Bone marrow (tissue), 2 donors: ENCODE measurements around the gene ZBTB8A.
"Not testable (repeated sequence)": the region's sequence is repeated elsewhere in the genome, so short reads cannot be mapped to it uniquely, and the experiment has no call there.

Source experiments
- DNase-seq, 2 donors: peaks; one replicate each; lab custom pipeline; 2025; lab: John Stamatoyannopoulos, UW

The ZBTB8A gene

DNA sequence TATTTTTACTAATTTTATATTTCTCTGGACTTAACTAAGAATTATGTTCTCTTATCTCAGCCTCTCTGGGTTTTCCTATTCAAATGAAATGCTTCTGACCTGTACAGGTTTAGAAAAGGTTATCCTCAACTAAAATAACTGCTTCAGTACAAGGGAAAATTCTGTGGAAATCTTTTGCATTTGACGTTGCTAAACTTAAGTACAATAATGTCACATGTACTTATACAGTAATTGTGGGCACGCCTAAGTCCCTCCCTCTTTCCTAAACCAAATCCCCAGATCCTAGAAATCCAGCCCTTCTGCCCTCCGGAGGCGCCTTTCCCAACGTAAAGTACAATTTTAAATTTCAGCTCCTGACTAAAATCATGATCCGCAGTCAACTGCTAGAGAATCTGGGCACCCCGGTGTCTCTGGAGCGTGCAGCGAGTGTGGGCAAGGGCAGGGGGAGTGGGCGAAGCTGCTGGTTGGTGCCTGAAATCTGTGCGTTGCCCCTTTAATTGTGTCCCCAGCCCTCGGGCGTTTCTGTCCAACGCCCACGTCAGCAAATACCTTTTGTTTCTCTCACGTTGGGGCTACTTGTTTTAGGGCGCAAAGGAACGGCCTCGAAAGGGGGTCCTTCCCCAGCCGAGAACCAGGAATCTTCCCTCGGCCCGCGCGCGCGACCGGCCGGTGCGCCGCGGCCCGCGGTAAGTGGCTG is at the start of gene ZBTB8A:
TSS of gene ZBTB8A (plus strand) at position 541 of the 697 bp plus-strand sequence. CDS start 53,505 bp downstream, outside the sequence.
- DNase-seq = peak in 1 of 2 donors; percentile 20

DNA sequence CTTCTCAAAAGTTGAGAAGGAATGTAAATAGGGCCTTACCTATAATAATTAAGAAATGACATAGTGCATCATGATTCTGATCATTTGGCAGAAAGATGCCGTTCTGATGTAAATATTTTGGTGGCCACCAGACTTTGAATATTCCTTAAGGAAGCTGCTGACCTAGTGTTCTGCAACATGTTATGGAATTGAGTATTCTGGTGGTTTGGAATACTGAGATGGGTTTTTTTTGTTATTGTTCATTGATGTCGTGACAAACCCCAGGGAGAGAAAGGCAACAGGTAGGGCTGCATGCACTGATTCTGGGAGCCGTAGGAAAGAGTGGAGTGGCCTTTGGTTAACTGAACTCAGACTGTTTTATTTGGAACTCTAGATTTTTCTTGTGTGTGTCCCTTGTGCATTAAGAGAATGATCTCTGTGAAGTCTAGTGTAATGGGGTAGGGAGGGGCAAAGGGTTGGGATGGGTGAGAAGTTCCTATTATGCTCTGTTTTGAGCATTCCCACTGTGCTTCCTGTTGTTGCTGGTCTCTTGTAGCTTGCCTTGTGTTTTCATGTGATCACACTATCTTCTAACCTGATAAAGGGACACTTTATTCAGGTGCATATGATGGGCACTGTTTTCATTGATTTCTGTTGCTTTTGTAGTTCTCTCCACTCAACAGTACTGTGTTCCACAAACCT is 49.3 kb upstream of the ZBTB8A start:
- no peak for DNase-seq

DNA sequence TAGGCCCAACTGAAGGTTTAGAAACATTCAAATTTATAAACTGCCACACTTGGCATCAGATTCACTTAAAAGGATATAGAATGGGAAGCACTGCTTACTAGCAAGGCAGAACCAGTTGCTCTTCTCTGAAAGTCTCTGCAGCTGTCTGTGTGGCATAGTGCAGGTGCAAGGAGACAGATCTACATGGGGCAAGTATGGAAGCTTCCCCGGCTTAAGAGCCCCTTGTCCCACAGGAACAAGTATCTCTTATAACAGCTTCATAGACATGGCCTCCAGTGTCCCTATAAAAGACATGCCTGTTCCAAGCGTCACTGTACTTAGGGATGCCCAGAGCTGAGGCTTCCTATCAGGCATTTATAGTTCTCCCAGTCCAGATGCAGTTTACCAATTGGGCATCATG is 47.8 kb upstream of the ZBTB8A start:
- DNase-seq = no peak

DNA sequence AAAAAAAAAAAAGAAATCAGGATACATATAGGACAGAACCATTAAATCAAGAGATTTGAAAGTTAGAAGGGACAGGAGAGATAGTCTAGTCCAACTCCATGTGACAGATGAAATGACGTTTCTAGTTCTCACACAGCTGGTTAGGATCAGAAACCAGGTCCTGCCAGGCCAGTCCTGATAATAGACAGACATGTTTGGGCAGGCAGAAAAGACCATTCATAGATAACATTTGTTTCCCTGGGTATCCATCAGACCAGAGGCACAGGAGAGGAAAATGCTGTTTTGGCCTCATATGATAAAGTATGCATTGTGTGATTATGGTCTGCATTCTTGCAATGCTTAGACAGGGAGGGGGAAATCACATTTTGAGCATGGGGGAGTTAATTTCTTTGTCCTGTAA is 45.0 kb upstream of the ZBTB8A start:
- DNase-seq = no peak

DNA sequence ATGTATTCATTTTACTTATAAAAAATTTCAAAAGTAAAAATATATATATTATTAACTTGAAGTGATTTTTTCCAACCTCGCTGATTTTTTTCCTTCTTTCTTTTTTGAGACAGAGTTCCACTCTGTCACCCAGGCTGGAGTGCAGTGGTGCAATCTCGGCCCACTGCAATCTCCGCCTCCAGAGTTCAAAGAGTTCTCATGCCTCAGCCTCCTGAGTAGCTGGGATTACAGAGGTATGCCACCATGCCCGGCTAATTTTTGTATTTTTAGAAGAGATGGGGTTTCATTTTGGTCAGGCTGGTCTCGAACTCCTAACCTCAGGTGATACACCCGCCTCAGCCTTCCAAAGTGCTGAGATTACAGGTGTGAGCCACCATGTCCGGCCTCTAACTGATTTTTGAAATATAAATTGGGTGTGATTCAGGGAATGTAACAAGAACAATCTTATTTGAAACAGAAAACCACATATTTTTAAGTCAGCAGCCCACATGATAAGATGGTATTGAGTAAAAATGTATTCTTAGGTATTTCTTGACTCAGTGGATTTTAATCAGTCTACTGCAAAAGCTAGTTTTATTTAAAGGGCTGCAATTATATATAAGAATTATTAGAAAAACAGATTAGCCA is 44.4 kb upstream of the ZBTB8A start:
- DNase-seq = no peak

DNA sequence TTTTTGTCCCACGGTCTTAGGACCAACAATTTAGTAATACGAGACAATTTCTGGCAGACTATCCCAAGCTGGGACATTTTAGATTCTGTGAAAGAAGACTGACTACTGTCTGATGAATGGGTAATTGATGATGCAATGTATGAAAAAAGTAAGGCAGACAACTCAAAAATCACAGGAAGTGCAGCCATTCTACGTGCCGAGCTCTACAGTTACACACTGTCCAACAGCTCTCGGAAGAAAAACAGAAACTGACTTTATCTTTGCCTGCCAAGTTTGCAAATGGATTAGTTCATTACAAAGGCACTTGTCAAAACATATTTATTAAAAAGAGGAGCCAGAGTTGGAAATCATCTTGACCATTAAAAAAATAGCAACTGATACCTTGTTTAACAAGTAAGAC is 43.1 kb upstream of the ZBTB8A start:
- no peak for DNase-seq

DNA sequence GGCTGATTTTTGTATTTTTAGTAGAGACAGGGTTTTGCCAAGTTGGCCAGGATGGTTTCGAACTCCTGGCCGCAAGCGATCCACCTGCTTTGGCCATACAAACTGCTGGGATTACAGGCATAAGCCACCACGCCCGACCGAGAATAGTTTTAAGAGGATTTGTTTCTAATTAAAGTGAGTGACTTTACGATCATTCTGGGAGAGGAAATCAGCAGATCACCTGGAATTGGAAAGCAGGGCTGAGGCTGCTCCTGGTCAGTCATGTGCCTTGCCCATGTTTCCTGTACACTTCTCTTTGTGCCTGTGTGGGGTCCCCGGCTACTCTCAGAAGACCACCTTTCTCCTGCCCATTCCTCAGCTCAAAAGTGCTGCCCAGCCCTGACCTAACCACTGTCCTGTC is 40.5 kb upstream of the ZBTB8A start:
- no peak for DNase-seq

DNA sequence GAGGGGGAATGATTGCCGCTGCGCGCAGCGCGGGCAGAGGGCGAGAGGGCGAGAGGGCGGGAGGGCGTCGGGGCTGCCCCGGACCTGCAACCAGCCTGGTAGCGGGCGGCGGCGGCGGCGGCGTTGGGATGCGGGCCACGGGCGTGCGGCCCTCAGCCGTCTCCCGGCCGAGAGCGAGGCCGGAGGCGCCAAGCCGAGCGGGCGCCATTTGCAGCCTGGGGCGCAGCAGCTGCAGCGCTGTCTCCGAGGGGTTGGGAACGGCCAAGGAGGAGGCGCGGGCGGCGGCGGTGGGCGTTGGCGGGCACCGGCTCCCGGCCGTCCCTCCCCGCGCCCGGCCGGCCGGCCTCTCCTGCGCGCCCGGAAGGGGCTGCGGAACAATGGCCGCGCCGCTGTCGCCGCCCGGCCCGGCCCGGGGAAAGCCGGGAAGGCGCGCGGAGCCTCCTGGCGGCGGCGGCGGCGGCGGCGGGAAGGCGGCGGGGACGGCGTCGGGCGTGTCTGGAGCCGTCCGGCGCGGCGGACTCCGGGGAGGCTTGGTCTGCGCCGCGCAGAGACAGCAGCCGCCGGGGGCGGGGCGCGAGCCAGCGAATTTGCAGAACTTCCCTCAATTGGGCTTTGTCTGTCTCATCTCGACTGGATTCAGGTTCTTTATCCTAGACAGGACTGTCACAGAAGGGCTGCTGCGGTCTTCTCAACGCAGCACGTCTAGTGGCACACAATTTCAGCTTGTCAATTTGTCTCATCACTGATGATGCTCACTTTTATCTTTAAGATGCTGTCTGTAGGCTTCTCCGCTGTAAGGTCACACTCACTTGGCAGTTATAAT is 38.6 kb upstream of the ZBTB8A start:
- peak; percentile 38 to 60 for DNase-seq

DNA sequence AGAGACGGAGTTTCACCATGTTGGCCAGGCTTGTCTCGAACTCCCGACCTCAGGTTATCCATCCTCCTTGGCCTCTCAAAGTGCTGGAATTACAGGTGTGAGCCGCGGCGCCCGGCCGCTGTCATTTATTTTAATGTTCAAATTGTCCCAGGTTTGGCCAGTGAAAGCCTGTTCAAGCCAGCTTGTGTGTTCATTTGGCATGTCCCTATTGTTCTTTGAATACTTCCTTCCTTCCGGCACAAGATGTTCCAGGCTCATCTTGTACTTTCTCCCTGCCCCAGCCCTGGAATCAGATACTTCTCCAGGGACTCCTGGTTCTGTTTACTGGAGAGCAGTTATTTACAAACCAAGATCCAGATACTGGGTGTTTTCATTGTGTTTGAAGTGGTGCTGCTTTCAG is 37.4 kb upstream of the ZBTB8A start:
- DNase-seq = no peak

DNA sequence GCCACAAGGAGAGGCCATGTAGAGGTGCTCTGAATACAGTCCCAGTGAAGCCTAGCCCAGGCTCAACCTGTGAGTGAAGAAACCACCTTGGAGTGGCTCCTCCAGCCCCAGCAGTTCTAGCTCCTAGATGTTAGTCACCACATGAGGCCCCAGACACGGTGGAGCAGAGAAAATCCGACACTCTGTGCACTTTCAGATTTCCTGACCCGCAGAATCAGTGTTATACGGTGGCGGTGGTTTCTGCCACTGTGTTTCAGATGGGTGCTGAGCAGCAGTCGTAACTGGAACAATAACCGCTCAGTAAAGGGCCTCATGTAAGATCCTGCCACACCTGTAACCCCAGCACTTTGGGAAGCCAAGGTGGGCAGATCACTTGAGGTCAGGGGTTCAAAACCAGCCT is 36.1 kb upstream of the ZBTB8A start:
- DNase-seq = no peak

DNA sequence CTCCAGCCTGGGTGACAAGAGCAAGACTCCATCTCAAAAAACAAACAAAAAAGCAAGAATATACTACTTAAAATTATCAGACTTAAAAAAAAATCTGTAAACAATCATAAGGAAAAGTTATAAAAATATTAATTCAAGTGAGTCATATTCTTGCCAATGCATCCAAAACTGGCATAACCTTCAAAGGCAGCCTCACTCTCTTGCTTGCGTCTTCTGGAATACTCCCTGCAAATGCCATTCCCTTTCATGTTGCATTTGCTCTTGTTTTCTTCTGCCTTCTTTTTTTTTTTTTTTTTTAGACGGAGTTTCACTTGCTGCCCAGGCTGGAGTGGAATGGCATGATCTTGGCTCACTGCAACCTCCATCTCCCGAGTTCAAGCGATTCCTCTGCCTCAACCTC is 32.2 kb upstream of the ZBTB8A start:
- no peak for DNase-seq

DNA sequence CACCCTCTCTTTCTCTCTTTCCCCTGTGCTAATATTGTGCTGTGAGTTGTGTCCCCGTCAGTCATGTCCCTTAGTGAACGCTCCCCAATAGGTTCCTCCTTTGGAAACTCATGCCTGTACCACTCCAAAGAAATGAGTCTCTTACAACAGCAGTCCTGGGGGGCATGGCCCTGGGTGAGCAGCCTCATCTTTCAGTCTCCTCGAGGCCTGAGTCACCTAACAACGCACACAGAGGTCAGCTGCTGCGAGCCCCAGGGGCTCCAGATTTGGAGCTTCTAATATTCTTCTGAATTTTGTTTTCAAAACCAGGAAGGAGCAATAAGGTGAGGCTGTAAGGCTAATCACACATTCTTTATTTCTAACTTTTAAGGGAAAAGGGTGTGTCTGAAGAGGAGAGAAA is 30.5 kb upstream of the ZBTB8A start:
- no peak for DNase-seq

DNA sequence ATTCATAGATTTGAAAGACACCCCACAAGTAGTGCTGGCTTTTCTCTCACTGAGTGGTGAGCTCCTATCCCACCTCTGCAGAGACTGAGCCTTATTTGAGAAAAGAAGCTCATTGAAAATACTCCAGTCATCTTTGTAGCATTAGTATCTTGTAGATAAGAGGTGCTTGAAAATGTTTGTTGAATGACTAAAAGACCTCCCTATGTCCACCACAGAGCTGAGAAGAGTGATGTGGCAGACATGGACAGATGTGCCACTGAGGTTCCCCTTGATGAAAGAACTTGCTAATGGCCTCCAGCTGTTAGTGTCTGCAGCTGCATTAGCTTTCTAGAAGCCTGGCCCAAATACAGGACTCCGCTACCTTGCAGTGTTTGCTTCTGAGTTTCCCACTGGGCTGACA is 29.3 kb upstream of the ZBTB8A start:
- no peak for DNase-seq

DNA sequence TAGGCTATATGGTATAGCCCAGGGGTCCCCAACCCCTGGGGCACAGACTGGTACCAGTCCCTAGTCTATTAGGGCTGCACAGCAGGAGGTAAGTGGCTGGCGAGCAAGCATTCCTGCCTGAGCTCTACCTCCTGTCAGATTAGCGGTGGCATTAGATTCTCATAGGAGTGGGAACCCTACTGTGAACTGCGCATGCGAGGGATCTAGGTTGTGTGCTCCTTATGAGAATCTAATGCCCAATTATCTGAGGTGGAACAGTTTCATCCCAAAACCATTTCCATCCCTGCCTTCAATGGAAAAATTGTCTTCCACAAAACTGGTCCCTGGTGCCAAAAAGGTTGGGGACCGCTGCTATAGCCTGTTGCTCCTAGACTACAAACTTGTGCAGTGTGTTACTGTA is 22.8 kb upstream of the ZBTB8A start:
- DNase-seq = no peak

DNA sequence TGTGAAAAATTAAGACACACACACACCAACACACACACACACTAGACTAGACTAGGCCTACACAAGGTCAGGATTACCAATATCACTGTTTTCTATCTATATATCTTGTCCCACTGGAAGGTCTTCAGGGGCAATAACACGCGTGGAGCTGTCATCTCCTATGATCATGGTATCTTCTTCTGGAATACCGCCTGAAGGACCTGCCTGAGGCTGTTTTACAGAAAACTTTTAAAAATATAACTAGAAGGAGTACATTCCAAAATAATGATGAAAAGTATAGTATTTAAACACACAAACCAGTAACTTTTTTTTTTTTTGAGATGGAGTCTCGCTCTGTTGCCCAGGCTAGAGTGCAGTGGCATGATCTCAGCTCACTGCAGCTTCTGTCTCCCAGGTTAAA is 20.3 kb upstream of the ZBTB8A start:
- DNase-seq = no peak

DNA sequence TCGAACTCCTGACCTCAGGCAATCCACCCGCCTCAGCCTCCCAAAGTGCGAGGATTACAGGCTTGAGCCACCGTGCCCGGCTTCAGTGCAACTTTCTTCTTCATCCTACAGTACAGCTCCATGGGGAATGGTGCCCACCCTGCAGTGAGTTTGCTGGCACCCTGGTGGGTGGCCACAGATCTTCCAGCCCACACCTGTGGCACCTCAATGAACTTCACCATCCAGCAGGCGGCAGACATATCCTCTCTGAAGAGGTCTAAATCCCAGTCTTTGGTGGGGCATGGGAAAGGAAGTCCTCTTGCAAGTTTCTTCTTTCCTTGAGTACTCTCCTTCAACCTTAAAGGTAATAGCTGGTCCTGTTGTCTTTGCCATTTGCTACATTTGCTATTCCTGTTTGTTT is 18.1 kb upstream of the ZBTB8A start:
- DNase-seq = no peak

DNA sequence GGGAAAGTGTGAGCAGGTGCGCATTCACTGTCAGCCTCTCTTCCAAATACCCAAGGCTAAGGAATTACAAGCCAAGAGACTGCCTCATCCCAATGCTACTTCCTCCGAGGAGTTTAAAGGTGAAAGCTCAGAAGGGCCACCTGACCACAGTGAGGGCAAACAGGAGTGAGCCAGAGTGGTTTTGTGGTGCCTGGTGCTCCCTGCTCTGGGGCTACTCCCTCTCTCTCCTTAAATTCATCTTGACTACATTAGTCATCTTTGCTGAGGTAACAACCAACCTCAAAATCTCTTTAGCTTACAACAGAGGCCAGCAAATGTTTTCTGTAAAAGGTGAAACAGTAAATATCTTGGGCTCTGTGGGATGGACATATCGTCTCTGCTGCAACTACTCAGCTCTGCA is 14.2 kb upstream of the ZBTB8A start:
- DNase-seq = no peak

DNA sequence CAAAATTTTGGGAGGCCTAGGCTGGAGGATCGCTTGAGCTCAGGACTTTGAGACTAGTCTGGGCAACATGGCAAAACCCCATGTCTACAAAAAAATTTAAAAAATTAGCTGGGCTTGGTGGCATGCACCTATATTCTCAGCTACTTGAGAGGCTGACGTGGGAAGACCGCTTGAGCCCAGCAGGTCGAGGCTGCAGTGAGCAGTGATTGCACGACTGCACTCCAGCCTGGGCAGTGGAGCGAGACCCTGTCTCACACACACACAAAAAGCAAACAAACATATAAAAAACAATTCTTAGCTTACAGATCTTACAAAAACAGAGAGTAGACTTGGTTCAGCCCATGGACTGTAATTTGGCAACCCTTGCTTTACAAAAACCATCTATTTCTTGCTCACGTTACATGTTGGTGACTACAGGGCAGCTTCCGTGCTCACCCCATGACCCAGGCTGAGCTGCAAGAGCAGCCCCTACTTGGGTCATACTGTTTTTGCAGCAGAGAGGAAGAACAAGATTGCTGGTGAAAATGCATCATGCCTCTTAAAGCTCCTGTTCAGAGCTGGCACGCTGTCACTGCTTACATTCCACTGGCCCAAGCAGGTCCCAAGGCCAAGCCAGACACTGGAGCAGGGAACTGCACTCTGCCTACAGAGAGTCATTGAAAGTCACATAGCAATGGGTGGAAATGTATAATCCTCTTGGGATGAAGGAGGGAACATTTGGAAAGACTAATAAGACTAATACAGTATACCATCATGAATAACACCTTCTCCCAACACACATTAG is 13.4 kb upstream of the ZBTB8A start:
- no peak for DNase-seq

DNA sequence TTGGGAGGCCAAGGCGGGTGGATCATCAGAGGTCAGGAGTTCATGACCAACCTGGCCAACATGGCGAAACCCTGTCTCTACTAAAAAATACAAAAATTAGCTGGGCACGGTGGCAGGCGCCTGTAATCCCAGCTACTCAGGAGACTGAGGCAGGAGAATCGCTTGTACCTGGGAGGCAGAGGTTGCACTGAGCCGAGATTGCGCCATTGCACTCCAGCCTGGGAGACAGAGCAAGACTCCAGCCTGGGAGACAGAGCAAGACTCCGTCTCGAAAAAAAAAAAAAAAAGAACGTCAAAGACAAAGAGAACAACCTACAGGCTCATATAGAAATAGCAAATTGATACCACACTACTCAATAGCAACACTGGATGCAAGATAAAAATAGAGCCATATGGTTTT is 10.7 kb upstream of the ZBTB8A start:
- not testable (repeated sequence) for DNase-seq

DNA sequence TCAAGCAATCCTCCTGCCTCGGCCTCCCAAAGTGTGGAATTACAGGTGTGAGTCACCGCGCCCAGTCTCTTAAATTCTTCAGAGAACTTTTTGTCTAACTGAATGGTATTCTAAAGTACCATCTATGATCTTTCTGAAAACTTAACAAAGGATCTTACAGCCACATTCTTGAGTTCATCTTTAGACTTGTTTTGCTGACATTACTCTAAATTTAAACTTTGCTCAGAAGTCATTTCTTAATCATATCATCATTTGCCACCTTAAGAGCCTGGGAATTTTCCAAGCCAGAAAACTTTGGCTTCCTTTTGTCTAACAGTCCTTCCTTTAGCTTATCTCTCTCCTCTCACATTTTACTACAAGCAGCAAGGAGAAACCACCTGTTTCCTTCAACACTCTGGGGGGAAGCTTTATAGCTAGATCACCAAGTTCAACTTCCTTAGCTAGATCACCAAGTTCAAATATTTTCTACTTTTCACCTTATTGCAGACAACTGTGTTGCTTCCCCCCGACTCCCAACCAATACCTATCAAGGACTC is 5.4 kb upstream of the ZBTB8A start:
- peak in 1 of 2 donors; percentile 95 for DNase-seq

DNA sequence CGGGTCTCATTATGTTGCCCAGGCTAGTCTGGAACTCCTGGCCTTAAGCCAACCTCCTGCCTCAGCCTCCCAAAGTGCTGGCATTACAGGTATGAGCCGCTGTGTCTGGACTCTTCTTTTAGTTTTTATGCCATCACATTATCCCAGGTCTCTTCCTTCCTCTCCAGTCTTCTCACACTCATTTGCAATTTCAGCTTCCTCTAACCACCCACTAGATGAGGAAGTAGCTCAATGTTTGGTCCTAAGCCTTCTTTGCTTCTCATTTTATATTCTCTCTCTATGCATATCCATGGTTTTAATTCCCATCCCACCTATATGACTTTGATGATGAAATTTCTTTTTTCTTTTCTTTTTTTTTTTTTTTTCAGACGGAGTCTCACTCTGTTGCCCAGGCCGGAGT is 3.1 kb upstream of the ZBTB8A start:
- DNase-seq = peak in 1 of 2 donors; percentile 77
